B cell (primary cell): ENCODE results near the gene LENG8. TPM values are rescaled to one million over a fixed set of nuclear protein-coding genes. Genes with fewer than 3 reads are reported as not detected.
"Not testable (repeated sequence)": the region's sequence is repeated elsewhere in the genome, so short reads cannot be mapped to it uniquely, and the experiment has no call there.

Experiments
- ATAC-seq: fragments of 200-7000 bp; cut with Tn5 transposase; one replicate; pipeline ENCODE4 v1.10.0; 2021; ENCODE audit warnings: low read depth, mild to moderate bottlenecking, moderate number of reproducible peaks, moderate library complexity
- CTCF ChIA-PET: fragments of 350-600 bp; sonication (Branson Sonifier 250); formaldehyde crosslinking; loops from one replicate; lab custom pipeline; 2021; ENCODE audit warnings: antibody characterized with exemption, inconsistent platforms; lab: Charles Lee
- POLR2A ChIA-PET: fragments of 350-600 bp; sonication (Branson Sonifier 250); formaldehyde crosslinking; loops from one replicate; lab custom pipeline; 2021; ENCODE audit warnings: antibody characterized with exemption; lab: Charles Lee
- DNase-seq: peaks from one replicate; pipeline ENCODE4 v3.0.0; 2013
- H2AFZ ChIP-seq: 2 replicates; pipeline ENCODE4 v1.6.1; 2012; ENCODE audit warnings: mild to moderate bottlenecking, low read depth, low read length; ENCODE audit not compliant: insufficient read depth, poor library complexity, severe bottlenecking
- H3K27ac ChIP-seq, 2 donors: 1 replicate in 1 of 2; 2 replicates in 1 of 2; pipeline ENCODE4 v1.5.1; 2012 to 2013; ENCODE audit warnings: low read length in 2 of 2, mild to moderate bottlenecking in 2 of 2, moderate library complexity in 1 of 2
- H3K27me3 ChIP-seq, 4 experiments: fragments of 200-600 bp in 1 of 4; sonication (generic) in 1 of 4; replicated peaks in 1 of 4; 1 replicate in 2 of 4; 2 replicates in 2 of 4; pipeline versions ENCODE4 v1.6.1 to v1.7.0; 2013 to 2016; ENCODE audit warnings: low read length in 3 of 4, mild to moderate bottlenecking in 2 of 4, mixed read lengths in 1 of 4, moderate library complexity in 1 of 4; ENCODE audit not compliant: insufficient read depth in 4 of 4, control insufficient read depth in 3 of 4; ENCODE audit errors: control extremely low read depth in 1 of 4
- H3K36me3 ChIP-seq, 2 experiments: replicated peaks in 1 of 2; 1 replicate in 1 of 2; 2 replicates in 1 of 2; pipeline versions ENCODE4 v1.6.1 to v1.7.1; 2013; ENCODE audit warnings: low read length in 1 of 2; ENCODE audit not compliant: insufficient read depth in 2 of 2, control insufficient read depth in 1 of 2; ENCODE audit errors: control extremely low read depth in 1 of 2, extremely low read depth in 1 of 2
- H3K4me1 ChIP-seq, 2 donors: fragments of 200-600 bp in 1 of 2; sonication (generic) in 1 of 2; 1 replicate in 1 of 2; 2 replicates in 1 of 2; pipeline versions ENCODE4 v1.5.1 to v1.6.1; 2013 to 2017; ENCODE audit warnings: low read length in 2 of 2; ENCODE audit not compliant: control insufficient read depth in 2 of 2, insufficient read depth in 2 of 2
- H3K4me2 ChIP-seq: replicated peaks from 2 replicates; pipeline ENCODE3; 2012; ENCODE audit warnings: mild to moderate bottlenecking, low read depth, low read length; ENCODE audit not compliant: poor library complexity, severe bottlenecking
- H3K4me3 ChIP-seq, 5 experiments: fragments of 200-600 bp in 1 of 5; sonication (generic) in 1 of 5; 1 replicate in 3 of 5; 2 replicates in 2 of 5; pipeline versions ENCODE4 v1.5.1 to v1.7.0; 2011 to 2016; ENCODE audit warnings: low read length in 4 of 5, mild to moderate bottlenecking in 4 of 5, low read depth in 2 of 5, control low read depth in 1 of 5, moderate library complexity in 1 of 5; ENCODE audit not compliant: insufficient read depth in 1 of 5; ENCODE audit errors: control extremely low read depth in 1 of 5, extremely low read depth in 1 of 5
- H3K79me2 ChIP-seq: fragments of 200-600 bp; sonication (generic); one replicate; pipeline ENCODE4 v1.6.0; 2016; ENCODE audit warnings: low read length; ENCODE audit not compliant: control insufficient read depth, insufficient read depth
- H3K9ac ChIP-seq: fragments of 200-600 bp; sonication (generic); 2 replicates; pipeline ENCODE4 v1.6.1; 2017; ENCODE audit warnings: mild to moderate bottlenecking, low read length, moderate library complexity
- H3K9me3 ChIP-seq, 3 donors: one replicate each; pipeline versions ENCODE4 v1.6.1 to v1.7.1; 2013; ENCODE audit warnings: low read length in 2 of 3; ENCODE audit not compliant: control insufficient read depth in 2 of 3, insufficient read depth in 1 of 3; ENCODE audit errors: control extremely low read depth in 1 of 3
- H4K20me1 ChIP-seq: 2 replicates; pipeline ENCODE4 v1.6.0; 2012; ENCODE audit warnings: mild to moderate bottlenecking, low read length; ENCODE audit not compliant: insufficient read depth, control insufficient read depth, poor library complexity, severe bottlenecking
- H3K27ac Mint-ChIP-seq: one replicate; pipeline ENCODE4 v1.8.0; 2021; ENCODE audit warnings: mixed read lengths
- H3K27me3 Mint-ChIP-seq: one replicate; pipeline ENCODE4 v1.8.0; 2021; ENCODE audit warnings: mixed read lengths
- H3K4me1 Mint-ChIP-seq: one replicate; pipeline ENCODE4 v1.8.0; 2021; ENCODE audit warnings: mixed read lengths
- H3K4me3 Mint-ChIP-seq: one replicate; pipeline ENCODE4 v1.8.0; 2021; ENCODE audit warnings: mixed read lengths
- H3K9me3 Mint-ChIP-seq: one replicate; pipeline ENCODE4 v1.8.0; 2022; ENCODE audit warnings: mixed read lengths; ENCODE audit not compliant: insufficient read depth
- EZH2 ChIP-seq: IDR thresholded peaks from 2 replicates; pipeline ENCODE4 v1.6.1; 2012; ENCODE audit warnings: borderline replicate concordance, low read depth, mild to moderate bottlenecking, moderate library complexity, low read length; ENCODE audit not compliant: insufficient read depth, poor library complexity, severe bottlenecking
- WGBS: methylation state at CpG from one replicate; pipeline ENCODE4 v1.1.5; 2013; ENCODE audit warnings: missing lambda C conversion rate; ENCODE audit not compliant: insufficient coverage; 5-methylcytosine and 5-hydroxymethylcytosine counted together
- intact Hi-C: fragments of 100-400 bp; cut with micrococcal nuclease; formaldehyde crosslinking; loops from one replicate; pipeline ENCODE4 v1.10.0; 2022
- polyA plus RNA-seq: library from polyadenylated mRNA; depleted of rRNA; stranded (reverse); fragments of >200 nt; gene quantifications from 2 replicates; pipeline ENCODE4 v1.2.3, GENCODE V29; 2012
- total RNA-seq, 2 donors: library from RNA; stranded (reverse); fragments of 120-200 nt in 1 of 2; gene quantifications; 1 replicate in 1 of 2; 2 replicates in 1 of 2; pipeline versions ENCODE4 v1.2.3 to v1.2.4, GENCODE V29; 2013 to 2022
- TF ChIP-seq, protein P1 (sequence below): fragments of 200-600 bp; IDR thresholded peaks from one replicate; pipeline ENCODE4 v1.8.0; 2022; ENCODE audit warnings: antibody characterized with exemption, mild to moderate bottlenecking

Gene LENG8
- total and polyA plus RNA-seq, 2 donors (not counting 1 experiment from before 2014, with no cell fraction given): 687 to 753 TPM

DNA sequence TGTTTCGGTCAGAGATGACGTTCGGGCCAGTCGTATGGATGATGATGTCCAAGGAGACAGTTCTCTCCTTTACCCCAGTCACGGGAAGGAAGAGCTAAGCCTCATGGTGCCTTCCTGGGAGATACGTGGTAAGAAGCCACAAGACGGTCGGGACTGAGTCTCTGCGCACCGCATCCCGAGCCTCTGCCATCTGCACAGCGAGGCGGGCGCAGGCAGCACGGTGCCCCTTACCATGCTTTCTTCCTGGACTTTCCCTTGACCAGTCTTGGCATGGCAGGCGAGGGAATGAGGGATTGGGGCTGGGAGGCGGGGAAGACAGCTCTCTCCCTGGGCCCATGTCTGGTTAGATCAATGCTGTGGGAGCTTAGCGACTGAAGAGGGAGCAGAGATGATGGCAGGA lies 43.6 kb downstream of the LENG8 start:
- 94% methylated on average over 18 of the region's 18 CpGs for WGBS
- Histone ChIP-seq H3K27ac (no peak overlapping the region), H4K20me1 (no peaks in the 10 kb centered on the region), H3K27me3 (peaks cover 0 to 16% (median 4%) of the 10 kb centered on the region in 4 experiments), H2AFZ (no peak overlapping the region), H3K4me1 (peaks cover 0 to 8% of the 10 kb centered on the region in 2 donors), H3K9ac (no peak overlapping the region), H3K36me3 (no peaks in the 10 kb centered on the region), H3K4me2 (no peak overlapping the region), H3K79me2 (no peaks in the 10 kb centered on the region), H3K4me3 (no peak overlapping the region), H3K9me3 (no peaks in the 10 kb centered on the region)
- no peak for TF ChIP-seq EZH2
- TF ChIP-seq, protein P1, sequence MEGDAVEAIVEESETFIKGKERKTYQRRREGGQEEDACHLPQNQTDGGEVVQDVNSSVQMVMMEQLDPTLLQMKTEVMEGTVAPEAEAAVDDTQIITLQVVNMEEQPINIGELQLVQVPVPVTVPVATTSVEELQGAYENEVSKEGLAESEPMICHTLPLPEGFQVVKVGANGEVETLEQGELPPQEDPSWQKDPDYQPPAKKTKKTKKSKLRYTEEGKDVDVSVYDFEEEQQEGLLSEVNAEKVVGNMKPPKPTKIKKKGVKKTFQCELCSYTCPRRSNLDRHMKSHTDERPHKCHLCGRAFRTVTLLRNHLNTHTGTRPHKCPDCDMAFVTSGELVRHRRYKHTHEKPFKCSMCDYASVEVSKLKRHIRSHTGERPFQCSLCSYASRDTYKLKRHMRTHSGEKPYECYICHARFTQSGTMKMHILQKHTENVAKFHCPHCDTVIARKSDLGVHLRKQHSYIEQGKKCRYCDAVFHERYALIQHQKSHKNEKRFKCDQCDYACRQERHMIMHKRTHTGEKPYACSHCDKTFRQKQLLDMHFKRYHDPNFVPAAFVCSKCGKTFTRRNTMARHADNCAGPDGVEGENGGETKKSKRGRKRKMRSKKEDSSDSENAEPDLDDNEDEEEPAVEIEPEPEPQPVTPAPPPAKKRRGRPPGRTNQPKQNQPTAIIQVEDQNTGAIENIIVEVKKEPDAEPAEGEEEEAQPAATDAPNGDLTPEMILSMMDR: no peak
- CTCF ChIA-PET: no interaction called here
- H3K27me3 Mint-ChIP-seq: peaks cover 38% of the 10 kb centered on the region
- H3K27ac Mint-ChIP-seq: peak overlapping the region; percentile 50
- intact Hi-C loops: no loop called here
- no peak for ATAC-seq
- H3K4me3 Mint-ChIP-seq: no peak overlapping the region
- DNase-seq: no peak
- POLR2A ChIA-PET: no interaction called here
- H3K9me3 Mint-ChIP-seq: no peaks in the 10 kb centered on the region
- peaks cover 6% of the 10 kb centered on the region for H3K4me1 Mint-ChIP-seq

GRCh38 chr19:54493056-54493455 lies 44.1 kb downstream of the LENG8 start:
- H3K4me3 ChIP-seq, H3K9me3 Mint-ChIP-seq, H3K79me2 ChIP-seq, H3K4me1 ChIP-seq, H4K20me1 ChIP-seq, H3K4me1 Mint-ChIP-seq, DNase-seq, H3K4me3 Mint-ChIP-seq, POLR2A ChIA-PET, H3K27ac ChIP-seq, H3K9me3 ChIP-seq, H3K36me3 ChIP-seq, H3K27ac Mint-ChIP-seq, H2AFZ ChIP-seq, H3K9ac ChIP-seq, CTCF ChIA-PET, H3K4me2 ChIP-seq, intact Hi-C loops, ATAC-seq: not testable (repeated sequence)
- peaks cover 0 to 16% (median 4%) of the 10 kb centered on the region in 4 experiments for H3K27me3 ChIP-seq
- peaks cover 40% of the 10 kb centered on the region for H3K27me3 Mint-ChIP-seq
- WGBS: 93% methylated on average over 5 of the region's 5 CpGs
